H1 (cell line): ENCODE measurements around the gene HOGA1. TPM values are rescaled to one million over a fixed set of nuclear protein-coding genes. Genes with fewer than 3 reads are reported as not detected.

Source experiments
- CTCF ChIA-PET: fragments of 300-600 bp; sonication (Branson Sonifier 250); formaldehyde crosslinking; loops from one replicate; lab custom pipeline; 2021; ENCODE audit not compliant: partially characterized antibody; lab: Charles Lee
- POLR2A ChIA-PET: fragments of 300-600 bp; sonication (Branson Sonifier 250); formaldehyde crosslinking; loops from one replicate; lab custom pipeline; 2021; ENCODE audit warnings: inconsistent platforms; ENCODE audit not compliant: partially characterized antibody; lab: Charles Lee
- DNase-seq, 2 experiments: peaks; one replicate each; pipeline versions ENCODE4 v3.0.0 to v3.0.0-alpha.2; 2010 to 2022; ENCODE audit warnings: low spot score in 2 of 2, low read depth in 1 of 2, mixed read lengths in 1 of 2
- FAIRE-seq: peaks from 2 replicates; lab custom pipeline; 2011; peaks lifted over from hg19 to GRCh38; lab: Jason Lieb, UNC
- H2AFZ ChIP-seq: 2 replicates; pipeline ENCODE4 v1.8.1; 2012; ENCODE audit warnings: low read length, inconsistent platforms
- H2AK5ac ChIP-seq: 2 replicates; pipeline ENCODE4 v1.6.1; 2013; ENCODE audit warnings: low read depth, low read length
- H2BK120ac ChIP-seq: replicated peaks from 2 replicates; pipeline ENCODE3; 2013; ENCODE audit warnings: low read depth, low read length, inconsistent platforms
- H2BK12ac ChIP-seq: 2 replicates; pipeline ENCODE4 v1.6.1; 2013; ENCODE audit warnings: low read depth, low read length
- H2BK15ac ChIP-seq: 2 replicates; pipeline ENCODE4 v1.6.1; 2013; ENCODE audit warnings: low read length
- H2BK20ac ChIP-seq: 2 replicates; pipeline ENCODE4 v1.6.1; 2013; ENCODE audit warnings: low read length
- H2BK5ac ChIP-seq: 2 replicates; pipeline ENCODE4 v1.6.1; 2013; ENCODE audit warnings: low read depth, low read length
- H3K14ac ChIP-seq: 2 replicates; pipeline ENCODE4 v1.6.1; 2013; ENCODE audit warnings: inconsistent platforms; ENCODE audit not compliant: insufficient read length
- H3K18ac ChIP-seq: 2 replicates; pipeline ENCODE4 v1.6.1; 2013; ENCODE audit warnings: low read length; ENCODE audit errors: extremely low read depth
- H3K23ac ChIP-seq: 2 replicates; pipeline ENCODE4 v1.6.1; 2013; ENCODE audit warnings: inconsistent platforms; ENCODE audit not compliant: insufficient read length
- H3K23me2 ChIP-seq: 2 replicates; pipeline ENCODE4 v1.6.1; 2013; ENCODE audit warnings: low read depth, low read length
- H3K27ac ChIP-seq: 2 replicates; pipeline ENCODE4 v1.6.1; 2011; ENCODE audit warnings: low read depth, low read length, inconsistent platforms
- H3K27me3 ChIP-seq, 4 experiments: replicated peaks in 1 of 4; 1 replicate in 1 of 4; 2 replicates in 3 of 4; pipeline versions ENCODE4 v1.6.1 to v1.8.1; 2011 to 2013; ENCODE audit warnings: low read length in 3 of 4, mild to moderate bottlenecking in 3 of 4, inconsistent platforms in 2 of 4, mixed read lengths in 2 of 4, moderate library complexity in 1 of 4; ENCODE audit not compliant: control insufficient read depth in 3 of 4, insufficient read depth in 3 of 4; ENCODE audit errors: extremely low read depth in 1 of 4
- H3K36me3 ChIP-seq, 4 experiments: 2 replicates each; pipeline versions ENCODE4 v1.6.1 to v1.8.1; 2011 to 2013; ENCODE audit warnings: mild to moderate bottlenecking in 4 of 4, low read length in 3 of 4, moderate library complexity in 2 of 4, control low read depth in 1 of 4, inconsistent platforms in 1 of 4; ENCODE audit not compliant: insufficient read depth in 4 of 4, control insufficient read depth in 2 of 4
- H3K4ac ChIP-seq: replicated peaks from 2 replicates; pipeline ENCODE3; 2013; ENCODE audit warnings: low read length, low read depth, mixed read lengths, inconsistent platforms; ENCODE audit not compliant: insufficient read length
- H3K4me1 ChIP-seq, 4 experiments: replicated peaks in 1 of 4; 1 replicate in 1 of 4; 2 replicates in 3 of 4; pipeline versions ENCODE4 v1.6.1 to v1.8.1; 2011 to 2013; ENCODE audit warnings: low read length in 3 of 4, inconsistent platforms in 2 of 4, mixed read lengths in 1 of 4; ENCODE audit not compliant: insufficient read depth in 4 of 4, control insufficient read depth in 3 of 4
- H3K4me2 ChIP-seq, 2 experiments: 2 replicates each; pipeline versions ENCODE4 v1.6.1 to v1.8.1; 2011 to 2013; ENCODE audit warnings: low read depth in 2 of 2, low read length in 2 of 2, control low read depth in 1 of 2, inconsistent platforms in 1 of 2, mild to moderate bottlenecking in 1 of 2; ENCODE audit not compliant: insufficient read depth in 1 of 2
- H3K4me3 ChIP-seq, 4 experiments: fragments of 200-600, 300-600 bp in 1 of 4; sonication (generic), shearing (Covaris generic), sonication (Bioruptor Twin) in 1 of 4; 2 replicates each; pipeline versions ENCODE4 v1.5.1 to v1.8.1; 2011 to 2016; ENCODE audit warnings: low read length in 4 of 4, low read depth in 3 of 4, control low read depth in 2 of 4, inconsistent platforms in 2 of 4, mild to moderate bottlenecking in 2 of 4, mixed read lengths in 1 of 4, moderate library complexity in 1 of 4; ENCODE audit not compliant: insufficient read depth in 2 of 4; ENCODE audit errors: extremely low read depth in 1 of 4
- H3K56ac ChIP-seq: replicated peaks from 2 replicates; pipeline ENCODE3; 2013; ENCODE audit warnings: low read depth, mild to moderate bottlenecking, mixed read lengths, low read length, inconsistent platforms; ENCODE audit not compliant: insufficient read length
- H3K79me1 ChIP-seq: 2 replicates; pipeline ENCODE4 v1.6.1; 2013; ENCODE audit warnings: low read depth, low read length, control low read depth
- H3K79me2 ChIP-seq, 2 experiments: 2 replicates each; pipeline versions ENCODE4 v1.6.1 to v1.8.1; 2012 to 2013; ENCODE audit warnings: low read length in 2 of 2, mild to moderate bottlenecking in 2 of 2, inconsistent platforms in 1 of 2; ENCODE audit not compliant: insufficient read depth in 2 of 2, control insufficient read depth in 1 of 2
- H3K9ac ChIP-seq, 4 experiments: replicated peaks in 1 of 4; 1 replicate in 1 of 4; 2 replicates in 3 of 4; pipeline versions ENCODE4 v1.6.1 to v1.8.1; 2011 to 2013; ENCODE audit warnings: low read depth in 3 of 4, low read length in 3 of 4, control low read depth in 2 of 4, mild to moderate bottlenecking in 2 of 4, moderate library complexity in 2 of 4, inconsistent platforms in 1 of 4; ENCODE audit errors: extremely low read depth in 1 of 4
- H3K9me3 ChIP-seq, 2 experiments: 2 replicates each; pipeline versions ENCODE4 v1.6.1 to v1.8.1; 2012 to 2013; ENCODE audit warnings: mild to moderate bottlenecking in 2 of 2, moderate library complexity in 2 of 2, control low read depth in 1 of 2, inconsistent platforms in 1 of 2, low read depth in 1 of 2, low read length in 1 of 2, mixed read lengths in 1 of 2; ENCODE audit not compliant: insufficient read depth in 2 of 2
- H4K20me1 ChIP-seq, 2 experiments: replicated peaks in 1 of 2; 2 replicates each; pipeline versions ENCODE3 to v1.8.1; 2011 to 2013; ENCODE audit warnings: inconsistent platforms in 2 of 2, low read length in 2 of 2, mild to moderate bottlenecking in 1 of 2; ENCODE audit not compliant: insufficient read depth in 2 of 2, control insufficient read depth in 1 of 2
- H4K5ac ChIP-seq: 2 replicates; pipeline ENCODE4 v1.6.1; 2013; ENCODE audit warnings: low read length, low read depth, mixed read lengths, inconsistent platforms; ENCODE audit not compliant: insufficient read length
- H4K8ac ChIP-seq: 2 replicates; pipeline ENCODE4 v1.8.0; 2013; ENCODE audit warnings: mild to moderate bottlenecking, moderate library complexity, low read length, inconsistent platforms; ENCODE audit not compliant: insufficient read depth; ENCODE audit errors: extremely low read depth
- H4K91ac ChIP-seq: replicated peaks from 2 replicates; pipeline ENCODE3; 2013; ENCODE audit warnings: low read length, mixed read lengths, inconsistent platforms; ENCODE audit not compliant: insufficient read length
- CTCF ChIP-seq, 3 experiments: IDR thresholded peaks; 1 replicate in 2 of 3; 2 replicates in 1 of 3; pipeline versions ENCODE4 v1.5.1 to v1.6.1; 2011; ENCODE audit warnings: low read length in 3 of 3, mild to moderate bottlenecking in 3 of 3, inconsistent platforms in 2 of 3, low read depth in 1 of 3, moderate library complexity in 1 of 3; ENCODE audit not compliant: insufficient read depth in 1 of 3; ENCODE audit errors: control extremely low read depth in 1 of 3
- POLR2AphosphoS5 ChIP-seq: IDR thresholded peaks from 2 replicates; pipeline ENCODE4 v1.6.1; 2011; ENCODE audit warnings: low read depth, low read length
- POU5F1 ChIP-seq: IDR thresholded peaks from 2 replicates; pipeline ENCODE4 v1.6.1; 2011; ENCODE audit warnings: low read depth, mild to moderate bottlenecking, low read length, moderate library complexity
- TBP ChIP-seq: IDR thresholded peaks from 2 replicates; pipeline ENCODE4 v1.6.1; 2011; ENCODE audit warnings: low read depth, low read length, improper control_type of control experiment
- TEAD4 ChIP-seq: IDR thresholded peaks from 2 replicates; pipeline ENCODE4 v1.6.1; 2012; ENCODE audit warnings: low read depth, low read length, inconsistent platforms, mixed read lengths
- WGBS, 2 experiments: shearing (Covaris generic) in 1 of 2; methylation state at CpG; one replicate each; pipeline versions ENCODE4 v1.1.6 to v1.1.7; 2013 to 2015; ENCODE audit warnings: low lambda C conversion rate in 2 of 2, mixed read lengths in 2 of 2, inconsistent platforms in 1 of 2, low coverage in 1 of 2, missing lambda C conversion rate in 1 of 2; ENCODE audit not compliant: insufficient replicate concordance in 2 of 2, insufficient coverage in 1 of 2, insufficient read length in 1 of 2; ENCODE audit errors: extremely low coverage in 1 of 2, missing lambda C conversion rate in 1 of 2; 5-methylcytosine and 5-hydroxymethylcytosine counted together
- polyA plus RNA-seq, 7 experiments: library from polyadenylated mRNA; depleted of rRNA in 3 of 7; stranded (reverse) in 5 of 7; unstranded in 2 of 7; fragments of >200 nt in 5 of 7; fragments of 200-250 nt in 2 of 7; gene quantifications; 1 replicate in 5 of 7; 2 replicates in 1 of 7; 4 replicates in 1 of 7; pipeline versions ENCODE4 v1.2.1 to v1.2.3, GENCODE V29; 2011 to 2013; ENCODE audit warnings: missing spikeins in 2 of 7, mixed read lengths in 2 of 7
- total RNA-seq: library from RNA; stranded (reverse); fragmentation: NEBNext Ultra II Directional; extraction: Animal tissue kit (Norgen Biotek cat#: 25700); gene quantifications from 2 replicates; pipeline ENCODE4 v1.2.1, GENCODE V29; 2021

Gene HOGA1
- total and polyA plus RNA-seq, 2 of the 8 experiments (the other 6 are each of a cell fraction or from before 2014, with no cell fraction given), result 0.28 to 1.00 TPM

GRCh38 chr10:97627731-97628130 is 43.5 kb downstream of the HOGA1 start:
- Histone ChIP-seq H3K79me1 (no peaks in the 10 kb centered on the region), H3K4me3 (no peak overlapping the region), H3K36me3 (no peaks in the 10 kb centered on the region), H4K5ac (no peak overlapping the region), H3K18ac (no peak overlapping the region), H2AK5ac (no peak overlapping the region), H3K9me3 (no peaks in the 10 kb centered on the region), H2BK12ac (no peak overlapping the region), H4K91ac (no peak overlapping the region), H3K14ac (no peak overlapping the region), H2AFZ (no peak overlapping the region), H3K4me1 (no peaks in the 10 kb centered on the region), H3K23ac (no peak overlapping the region), H3K9ac (no peak overlapping the region), H3K27ac (no peak overlapping the region), H4K20me1 (no peaks in the 10 kb centered on the region), H3K27me3 (no peaks in the 10 kb centered on the region), H2BK20ac (no peak overlapping the region), H4K8ac (no peak overlapping the region), H3K79me2 (peaks cover 0 to 11% of the 10 kb centered on the region in 2 experiments; a peak in 2 of 4 replicates), H3K4ac (no peak overlapping the region), H3K4me2 (no peak overlapping the region), H3K23me2 (no peaks in the 10 kb centered on the region; the same call in 1 of the 2 replicates), H2BK120ac (no peak overlapping the region), H2BK15ac (no peak overlapping the region), H3K56ac (no peak overlapping the region), H2BK5ac (no peak overlapping the region)
- ChIA-PET CTCF (interaction anchor here (1.4 to 1.6 kb wide), 2 partner anchors 11 to 55 kb away, joined by 3 to 6 read pairs; partner anchors contain the start of gene ANKRD2), POLR2A (interaction anchor here (0.6 to 1.3 kb wide), 2 partner anchors 10 to 51 kb away, joined by 4 to 5 read pairs; no protein-coding TSS in a partner anchor)
- 87% methylated on average over 4 of the region's 4 CpGs; no CpG with 5 or more reads in 1 of the 2 experiments for WGBS, 2 experiments
- FAIRE-seq (no peak), DNase-seq (no peak)
- TF ChIP-seq CTCF (IDR thresholded peaks at IDR 0.05; ENCODE audit: control extremely low read depth in 1 of 3, insufficient read depth in 1 of 3, low read depth in 1 of 3, low read length in 3 of 3) (no peak), POLR2AphosphoS5 (no peak), TBP (no peak), POU5F1 (no peak), TEAD4 (no peak)
